NCI-H146 treated with DMSO at 0.1 percent for 48 hours (cell line): ENCODE data around the gene TSC1.

ENCODE experiments used
- DNase-seq: peaks from one replicate; lab custom pipeline; 2025; ENCODE audit not compliant: unreplicated experiment; lab: John Stamatoyannopoulos, UW

Gene TSC1

GRCh38 chr9:132894862-132895835 is 49.3 kb downstream of the TSC1 start:
- no peak for DNase-seq

GRCh38 chr9:132894346-132894745 is 50.1 kb downstream of the TSC1 start:
- no peak for DNase-seq

- no peak for DNase-seq
Measured at GRCh38 chr9:132892400-132892799, 52.0 kb downstream of the TSC1 start.

- DNase-seq = no peak
Measured at GRCh38 chr9:132888151-132888550, 56.3 kb downstream of the TSC1 start.

- DNase-seq = no peak
Measured at GRCh38 chr9:132887181-132888120, 57.0 kb downstream of the TSC1 start.

GRCh38 chr9:132886334-132886725 is 58.1 kb downstream of the TSC1 start:
- no peak for DNase-seq

GRCh38 chr9:132885720-132886333 is 58.6 kb downstream of the TSC1 start:
- no peak for DNase-seq

- no peak for DNase-seq
Measured at GRCh38 chr9:132883349-132884294, 60.8 kb downstream of the TSC1 start.

- no peak for DNase-seq
Measured at GRCh38 chr9:132882616-132883015, 61.8 kb downstream of the TSC1 start.

- DNase-seq = no peak
Measured at GRCh38 chr9:132881826-132882225, 62.6 kb downstream of the TSC1 start.

- no peak for DNase-seq
Measured at GRCh38 chr9:132880324-132880661, 64.1 kb downstream of the TSC1 start.

- DNase-seq = no peak
Measured at GRCh38 chr9:132879457-132880323, 64.7 kb downstream of the TSC1 start.

GRCh38 chr9:132878695-132879456 is 65.5 kb downstream of the TSC1 start, which contains the start of gene SPACA9:
SPACA9 (plus strand) TSS chr9:132878898; CDS start chr9:132883948, 5,050 bp downstream.
- DNase-seq = no peak

GRCh38 chr9:132877824-132878694 is 66.4 kb downstream of the TSC1 start, which contains the start of gene AK8:
AK8 (minus strand) TSS chr9:132878284; CDS start chr9:132878255, 29 bp downstream.
- no peak for DNase-seq

GRCh38 chr9:132877458-132877823 is 67.0 kb downstream of the TSC1 start:
- no peak for DNase-seq

- no peak for DNase-seq
Measured at GRCh38 chr9:132876849-132877248, 67.6 kb downstream of the TSC1 start.

- no peak for DNase-seq
Measured at GRCh38 chr9:132875159-132875558, 69.3 kb downstream of the TSC1 start.
